ENCODE results near the gene SLC6A16.

GRCh38 chr19:49282184-49282583, 42.8 kb downstream of the SLC6A16 start:
- TF ChIP-seq CTCF (IDR thresholded peaks at IDR 0.05; ENCODE audit: insufficient read depth, low read length, poor library complexity, severe bottlenecking) (no peak), EZH2phosphoT487 (conservative IDR thresholded peaks at IDR 0.05; ENCODE audit: low read length) (no peak)

Data from SU-DHL-6 (cell line).